ENCODE data around the gene RSPO3.
"Not testable (repeated sequence)": the region's sequence is repeated elsewhere in the genome, so short reads cannot be mapped to it uniquely, and the experiment has no call there.

RSPO3 gene

GRCh38 chr6:127118298-127119101, at the start of gene RSPO3:
TSS of gene RSPO3 (plus strand) at chr6:127118671. CDS start at chr6:127119193, 522 bp downstream.
- peak; percentile 38 for DNase-seq

- no peak for DNase-seq
Observed at GRCh38 chr6:127069659-127070279, 48.7 kb upstream of the RSPO3 start.

GRCh38 chr6:127073222-127073621, 45.2 kb upstream of the RSPO3 start:
- no peak for DNase-seq

GRCh38 chr6:127076466-127076865, 42.0 kb upstream of the RSPO3 start:
- no peak for DNase-seq

GRCh38 chr6:127077886-127078285, 40.6 kb upstream of the RSPO3 start:
- DNase-seq = no peak

- DNase-seq = no peak
Observed at GRCh38 chr6:127078669-127079068, 39.8 kb upstream of the RSPO3 start.

- DNase-seq = no peak
Observed at GRCh38 chr6:127079681-127080080, 38.8 kb upstream of the RSPO3 start.

- DNase-seq = no peak
Observed at GRCh38 chr6:127080081-127080480, 38.4 kb upstream of the RSPO3 start.

GRCh38 chr6:127083231-127083962, 35.1 kb upstream of the RSPO3 start:
- DNase-seq = no peak

GRCh38 chr6:127083963-127084310, 34.5 kb upstream of the RSPO3 start:
- DNase-seq = no peak

- no peak for DNase-seq
Observed at GRCh38 chr6:127085181-127085580, 33.3 kb upstream of the RSPO3 start.

GRCh38 chr6:127090051-127090450, 28.4 kb upstream of the RSPO3 start:
- DNase-seq = no peak

- DNase-seq = no peak
Observed at GRCh38 chr6:127092466-127092865, 26.0 kb upstream of the RSPO3 start.

- DNase-seq = no peak
Observed at GRCh38 chr6:127094791-127095190, 23.7 kb upstream of the RSPO3 start.

GRCh38 chr6:127096167-127096566, 22.3 kb upstream of the RSPO3 start:
- no peak for DNase-seq

- DNase-seq = not testable (repeated sequence)
Observed at GRCh38 chr6:127097442-127097841, 21.0 kb upstream of the RSPO3 start.

GRCh38 chr6:127100510-127101140, 17.8 kb upstream of the RSPO3 start:
- DNase-seq = no peak

GRCh38 chr6:127102299-127102698, 16.2 kb upstream of the RSPO3 start:
- no peak for DNase-seq

- no peak for DNase-seq
Observed at GRCh38 chr6:127102859-127103258, 15.6 kb upstream of the RSPO3 start.

- DNase-seq = no peak
Observed at GRCh38 chr6:127103482-127103881, 15.0 kb upstream of the RSPO3 start.

- no peak for DNase-seq
Observed at GRCh38 chr6:127107916-127108315, 10.6 kb upstream of the RSPO3 start.

GRCh38 chr6:127110712-127111111, 7.8 kb upstream of the RSPO3 start:
- DNase-seq = no peak

- no peak for DNase-seq
Observed at GRCh38 chr6:127111526-127111925, 6.9 kb upstream of the RSPO3 start.
